ENCODE measurements around the gene BCS1L.

The BCS1L gene

GRCh38 chr2:218659258-218659987 is at the start of gene BCS1L, which contains the start of gene ZNF142:
BCS1L (plus strand) TSS chr2:218659683; CDS start chr2:218660988, 1,305 bp downstream.
ZNF142 (minus strand) TSS chr2:218659623; CDS start chr2:218656429, 3,194 bp downstream.
- peak; percentile 88 for DNase-seq

- no peak for DNase-seq
These were observed 43.6 kb upstream of the BCS1L start for GRCh38 chr2:218615868-218616315.

- no peak for DNase-seq
These were observed 41.2 kb upstream of the BCS1L start for GRCh38 chr2:218618102-218618860.

- no peak for DNase-seq
These were observed 38.5 kb upstream of the BCS1L start for GRCh38 chr2:218621007-218621406.

GRCh38 chr2:218622606-218623365 is 36.7 kb upstream of the BCS1L start:
- peak; percentile 7 for DNase-seq

GRCh38 chr2:218623366-218623705 is 36.1 kb upstream of the BCS1L start:
- DNase-seq = no peak

GRCh38 chr2:218626369-218626768 is 33.1 kb upstream of the BCS1L start:
- no peak for DNase-seq

GRCh38 chr2:218627939-218628338 is 31.5 kb upstream of the BCS1L start:
- DNase-seq = no peak

- peak; percentile 26 for DNase-seq
These were observed 27.6 kb upstream of the BCS1L start for GRCh38 chr2:218631837-218632236.

- DNase-seq = no peak
These were observed 23.8 kb upstream of the BCS1L start for GRCh38 chr2:218635719-218636118.

- no peak for DNase-seq
These were observed 21.1 kb upstream of the BCS1L start for GRCh38 chr2:218638372-218638771.

GRCh38 chr2:218642121-218642656 is 17.3 kb upstream of the BCS1L start:
- DNase-seq = no peak

- no peak for DNase-seq
These were observed 16.7 kb upstream of the BCS1L start for GRCh38 chr2:218642786-218643185.

GRCh38 chr2:218643751-218644310 is 15.7 kb upstream of the BCS1L start:
- no peak for DNase-seq

GRCh38 chr2:218644721-218645120 is 14.8 kb upstream of the BCS1L start:
- peak; percentile 14 for DNase-seq

- peak; percentile 88 for DNase-seq
These were observed 14.4 kb upstream of the BCS1L start for GRCh38 chr2:218645126-218645525.

GRCh38 chr2:218648088-218648786 is 11.2 kb upstream of the BCS1L start:
- DNase-seq = peak; percentile 52

GRCh38 chr2:218648787-218649100 is 10.7 kb upstream of the BCS1L start:
- DNase-seq = no peak

GRCh38 chr2:218655751-218656150 is 3.7 kb upstream of the BCS1L start:
- DNase-seq = no peak

- DNase-seq = peak; percentile 72
These were observed 719 bp upstream of the BCS1L start for GRCh38 chr2:218658671-218659257.

GRCh38 chr2:218659988-218660358 is 490 bp downstream of the BCS1L start:
- no peak for DNase-seq

GRCh38 chr2:218662377-218662776 is 2.9 kb downstream of the BCS1L start:
- DNase-seq = no peak

Measured in kidney glomerular epithelial cell (primary cell).